ENCODE measurements around the gene TEAD1.

- TF ChIP-seq CTCF (IDR thresholded peaks at IDR 0.05) (no peak), ZFX (IDR thresholded peaks at IDR 0.05; ENCODE audit: borderline replicate concordance) (no peak)
Observed at GRCh38 chr11:12634329-12634728, 39.9 kb upstream of the TEAD1 start.

Data from 22Rv1 (cell line).